ENCODE data around the gene PNMA6E. TPM values are rescaled to one million over a fixed set of nuclear protein-coding genes. Genes with fewer than 3 reads are reported as not detected.

The PNMA6E gene
- total and polyA plus RNA-seq, 2 of the 13 experiments (the other 11 are each of a cell fraction or from before 2014, with no cell fraction given) = not detected

DNA sequence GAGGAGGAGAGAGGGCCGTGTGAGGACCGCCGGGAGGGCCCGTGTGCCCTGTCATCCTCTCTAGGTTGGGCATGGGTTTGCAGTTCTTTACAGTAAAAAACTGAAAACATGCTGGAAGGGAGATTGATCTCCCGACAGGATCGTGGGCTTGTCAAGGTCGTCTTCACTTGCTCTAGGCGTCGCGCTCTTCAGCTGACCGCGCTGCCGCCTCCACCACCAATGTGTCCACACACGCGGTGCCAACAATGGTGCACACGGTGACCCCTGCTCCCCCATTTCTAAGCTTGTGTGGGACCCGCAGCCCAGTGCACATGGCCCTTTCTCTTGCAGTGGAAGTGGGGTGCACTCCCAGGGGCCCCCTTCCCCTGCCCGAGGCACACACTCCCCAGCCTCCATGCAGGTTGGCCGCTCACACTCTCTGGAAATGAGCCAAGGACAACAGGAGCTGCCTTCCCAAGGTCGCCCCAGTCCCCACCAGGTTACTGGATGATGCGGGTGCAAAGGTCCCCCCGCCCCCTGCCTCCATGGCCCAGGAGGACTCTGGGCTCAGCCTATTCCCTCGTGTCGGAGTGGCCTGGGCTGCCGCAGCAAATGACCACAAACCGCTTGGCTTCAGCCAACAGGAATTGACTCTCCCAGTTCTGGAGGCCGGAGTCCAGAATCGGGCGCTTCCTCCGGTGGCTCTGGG, 8.4 kb upstream of the PNMA6E start (continued):
- TF ChIP-seq PATZ1 (CRISPR knock-in tag; IDR thresholded peaks at IDR 0.05) (peak; percentile 74), GATAD2A (CRISPR knock-in tag; IDR thresholded peaks at IDR 0.05) (peak; percentile 61), ZMYM4 (CRISPR knock-in tag; IDR thresholded peaks at IDR 0.05) (peak; percentile 63), SP5 (CRISPR knock-in tag; IDR thresholded peaks at IDR 0.05; ENCODE audit: borderline replicate concordance, low read depth) (peak; percentile 19; the same call in 1 of the 2 replicates), NONO (IDR thresholded peaks at IDR 0.05) (no peak), NONO (CRISPR knock-in tag; conservative IDR thresholded peaks at IDR 0.05) (0 out of 2 replicates have a peak, but pooled peaks have one; percentile 26), ERF (CRISPR knock-in tag; IDR thresholded peaks at IDR 0.05) (peak; percentile 56; the same call in 1 of the 2 replicates), NR2C2 (CRISPR knock-in tag; IDR thresholded peaks at IDR 0.05; ENCODE audit: borderline replicate concordance) (0 out of 2 replicates have a peak, but pooled peaks have one; percentile 33), NFIC (IDR thresholded peaks at IDR 0.05; ENCODE audit: low read length) (0 out of 2 replicates have a peak, but pooled peaks have one; percentile 27), ZBTB7A (CRISPR knock-in tag; IDR thresholded peaks at IDR 0.05) (peak; percentile 73; the same call in 1 of the 2 replicates), CTCF (CRISPR knock-in tag; IDR thresholded peaks at IDR 0.05) (0 out of 2 replicates have a peak, but pooled peaks have one; percentile 10), RARA (CRISPR knock-in tag; IDR thresholded peaks at IDR 0.05) (peak; percentile 51; the same call in 1 of the 2 replicates), ZNF574 (CRISPR knock-in tag; IDR thresholded peaks at IDR 0.05) (0 out of 2 replicates have a peak, but pooled peaks have one; percentile 22), EP300 (IDR thresholded peaks at IDR 0.05; ENCODE audit: low read depth in 2 of 2, low read length in 2 of 2) (peak in 1 of 2 experiments; percentile 38; a peak in 1 of 4 replicates), EP300 (CRISPR knock-in tag; IDR thresholded peaks at IDR 0.05; ENCODE audit: borderline replicate concordance) (no peak), ARNTL (CRISPR knock-in tag; IDR thresholded peaks at IDR 0.05) (peak; percentile 57; the same call in 1 of the 2 replicates), ZNF501 (CRISPR knock-in tag; IDR thresholded peaks at IDR 0.05) (peak; percentile 47; the same call in 1 of the 2 replicates)
- TF ChIP-seq, protein P1, sequence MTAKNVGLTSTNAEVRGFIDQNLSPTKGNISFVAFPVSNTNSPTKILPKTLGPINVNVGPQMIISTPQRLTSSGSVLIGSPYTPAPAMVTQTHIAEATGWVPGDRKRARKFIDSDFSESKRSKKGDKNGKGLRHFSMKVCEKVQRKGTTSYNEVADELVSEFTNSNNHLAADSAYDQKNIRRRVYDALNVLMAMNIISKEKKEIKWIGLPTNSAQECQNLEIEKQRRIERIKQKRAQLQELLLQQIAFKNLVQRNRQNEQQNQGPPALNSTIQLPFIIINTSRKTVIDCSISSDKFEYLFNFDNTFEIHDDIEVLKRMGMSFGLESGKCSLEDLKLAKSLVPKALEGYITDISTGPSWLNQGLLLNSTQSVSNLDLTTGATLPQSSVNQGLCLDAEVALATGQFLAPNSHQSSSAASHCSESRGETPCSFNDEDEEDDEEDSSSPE (CRISPR knock-in tag; IDR thresholded peaks at IDR 0.05) = 0 out of 2 replicates have a peak, but pooled peaks have one; percentile 33
- TF ChIP-seq, protein P2, sequence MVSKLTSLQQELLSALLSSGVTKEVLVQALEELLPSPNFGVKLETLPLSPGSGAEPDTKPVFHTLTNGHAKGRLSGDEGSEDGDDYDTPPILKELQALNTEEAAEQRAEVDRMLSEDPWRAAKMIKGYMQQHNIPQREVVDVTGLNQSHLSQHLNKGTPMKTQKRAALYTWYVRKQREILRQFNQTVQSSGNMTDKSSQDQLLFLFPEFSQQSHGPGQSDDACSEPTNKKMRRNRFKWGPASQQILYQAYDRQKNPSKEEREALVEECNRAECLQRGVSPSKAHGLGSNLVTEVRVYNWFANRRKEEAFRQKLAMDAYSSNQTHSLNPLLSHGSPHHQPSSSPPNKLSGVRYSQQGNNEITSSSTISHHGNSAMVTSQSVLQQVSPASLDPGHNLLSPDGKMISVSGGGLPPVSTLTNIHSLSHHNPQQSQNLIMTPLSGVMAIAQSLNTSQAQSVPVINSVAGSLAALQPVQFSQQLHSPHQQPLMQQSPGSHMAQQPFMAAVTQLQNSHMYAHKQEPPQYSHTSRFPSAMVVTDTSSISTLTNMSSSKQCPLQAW (CRISPR knock-in tag; IDR thresholded peaks at IDR 0.05) = 0 out of 2 replicates have a peak, but pooled peaks have one; percentile 42

Measured in HepG2 (cell line).